HG03103 (cell line): Measurements from ENCODE around the gene UTP11.

Experiments used
- ATAC-seq: cut with Tn5 transposase; IDR thresholded peaks from one replicate; pipeline ENCODE4 v1.9.1; 2021; ENCODE audit warnings: low read depth; ENCODE audit not compliant: unreplicated experiment

The UTP11 gene

GRCh38 chr1:38068220-38068979 lies 55.9 kb downstream of the UTP11 start:
- no peak for ATAC-seq

GRCh38 chr1:38068980-38069340 lies 56.4 kb downstream of the UTP11 start:
- ATAC-seq = no peak

GRCh38 chr1:38071312-38072256 lies 59.0 kb downstream of the UTP11 start:
- ATAC-seq = no peak

GRCh38 chr1:38072858-38073257 lies 60.3 kb downstream of the UTP11 start:
- no peak for ATAC-seq

- ATAC-seq = no peak
Measured at GRCh38 chr1:38073534-38074301, 61.2 kb downstream of the UTP11 start.

DNA sequence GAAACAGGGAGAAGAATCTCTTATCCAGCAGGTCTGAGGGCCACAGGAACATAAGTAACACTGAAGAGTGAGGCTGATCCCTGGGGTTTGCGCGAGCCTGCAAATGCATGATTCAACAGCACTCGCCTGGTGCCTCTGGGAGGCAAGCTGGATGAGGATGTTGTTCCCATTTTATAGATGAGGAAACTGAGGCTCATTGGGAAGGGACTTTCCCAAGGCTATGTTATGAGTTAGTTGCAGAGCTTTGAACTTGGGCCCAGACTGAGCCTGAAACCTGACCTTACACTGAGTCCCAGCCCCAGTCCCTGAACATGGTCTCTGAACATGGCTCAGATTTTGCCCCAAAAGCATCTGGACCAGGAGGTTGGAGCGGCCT lies 61.8 kb downstream of the UTP11 start:
- no peak for ATAC-seq
